ENCODE results near the gene NMUR1.

Gene NMUR1

DNA sequence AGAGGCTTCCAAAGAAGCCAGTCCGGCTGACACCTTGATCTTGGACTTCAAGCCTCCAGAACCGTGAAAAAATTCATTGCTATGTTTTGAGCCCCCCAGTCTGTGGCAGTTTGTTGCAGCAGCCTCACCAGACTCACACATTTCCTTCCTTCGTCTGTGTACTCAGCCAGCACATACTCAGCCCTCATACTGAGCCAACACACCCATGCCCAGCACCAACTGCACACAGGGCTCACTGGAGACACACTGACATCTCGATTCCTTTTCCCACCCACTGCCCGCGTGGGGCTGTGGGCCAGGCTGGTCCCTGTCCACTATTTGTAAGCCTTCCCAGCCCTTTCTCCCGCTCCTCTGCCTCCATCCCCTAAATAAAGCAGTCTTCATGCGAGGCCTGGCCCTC is 24.1 kb upstream of the NMUR1 start:
- DNase-seq (ENCODE audit: low read depth in 3 of 3, low spot score in 1 of 3): no peak

DNA sequence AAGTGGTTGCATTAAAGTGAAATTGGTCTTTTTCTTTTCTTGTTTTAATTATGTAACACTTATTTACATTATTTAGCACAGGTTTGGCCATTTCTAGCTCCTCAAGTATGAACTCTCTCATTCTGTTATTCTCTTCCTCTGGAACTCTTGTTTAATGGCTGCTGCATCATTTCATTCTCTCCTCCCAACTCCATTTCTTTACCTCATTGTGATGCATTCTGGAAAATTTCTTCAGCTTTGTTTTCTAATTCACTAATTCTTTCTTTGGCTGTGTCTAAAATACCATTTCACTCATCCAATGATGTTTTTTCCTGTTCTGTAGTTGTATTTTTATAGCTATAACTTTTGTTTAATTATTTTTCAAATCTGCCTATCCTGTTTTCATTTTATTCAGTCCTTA is 22.5 kb upstream of the NMUR1 start:
- DNase-seq (ENCODE audit: low read depth in 3 of 3, low spot score in 1 of 3): no peak

DNA sequence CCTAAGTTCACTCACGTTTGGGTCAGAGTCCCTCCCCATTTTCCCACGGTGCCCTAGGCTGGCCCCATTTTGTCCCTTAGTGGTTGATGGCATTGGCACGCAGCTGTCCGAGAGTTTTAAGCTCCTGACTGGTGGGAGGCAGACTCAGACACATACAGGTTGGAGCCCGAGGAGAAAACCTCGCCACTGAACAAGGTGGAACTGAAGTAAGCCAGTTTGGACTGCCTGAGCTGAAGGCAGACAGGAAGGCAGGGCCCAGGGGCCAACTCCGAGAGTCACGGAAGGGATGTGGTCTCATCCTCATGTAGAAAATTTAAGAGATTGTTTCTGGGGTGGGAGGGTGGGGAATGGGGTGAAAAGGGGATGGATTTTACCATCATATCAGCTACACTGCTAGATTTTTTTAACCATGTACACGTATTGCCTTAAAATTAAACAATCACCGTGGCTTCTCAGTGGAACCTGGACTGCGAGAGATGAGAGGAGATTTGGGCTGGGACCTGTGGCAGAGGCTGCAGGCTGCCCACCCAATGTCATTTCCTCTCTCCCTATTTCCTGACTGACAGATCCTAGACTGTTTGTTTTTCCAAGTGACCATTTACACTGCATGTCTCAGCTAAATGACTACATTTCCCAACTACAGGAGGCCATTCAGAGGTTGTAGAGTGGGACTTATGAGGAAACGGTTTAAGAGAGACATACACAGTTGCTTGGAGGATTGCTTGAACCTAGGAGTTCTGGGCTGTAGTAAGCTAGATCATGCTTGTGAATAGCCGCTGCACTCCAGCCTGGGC is 19.4 kb upstream of the NMUR1 start:
- no peak for DNase-seq (ENCODE audit: low read depth in 3 of 3, low spot score in 1 of 3)

DNA sequence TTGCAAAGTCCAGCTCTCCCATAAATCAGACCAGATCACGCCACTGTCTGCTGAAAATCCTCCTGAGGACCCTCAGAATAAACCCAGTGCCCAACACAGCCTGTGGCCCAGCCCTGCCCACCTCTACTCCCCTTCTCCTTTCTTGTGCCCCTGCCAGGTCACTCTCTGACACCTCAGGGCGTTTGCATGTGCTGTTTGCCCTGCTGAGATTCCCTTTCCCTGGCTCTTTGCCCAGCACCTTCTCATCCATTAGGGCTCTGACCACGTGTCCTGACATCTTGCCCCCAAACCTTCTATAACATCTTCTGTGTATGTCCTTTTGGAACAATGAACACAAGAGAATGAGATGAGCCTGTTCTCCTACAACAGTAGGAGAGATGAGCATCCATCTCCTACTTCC is 18.5 kb upstream of the NMUR1 start:
- no peak for DNase-seq (ENCODE audit: low read depth in 3 of 3, low spot score in 1 of 3)

DNA sequence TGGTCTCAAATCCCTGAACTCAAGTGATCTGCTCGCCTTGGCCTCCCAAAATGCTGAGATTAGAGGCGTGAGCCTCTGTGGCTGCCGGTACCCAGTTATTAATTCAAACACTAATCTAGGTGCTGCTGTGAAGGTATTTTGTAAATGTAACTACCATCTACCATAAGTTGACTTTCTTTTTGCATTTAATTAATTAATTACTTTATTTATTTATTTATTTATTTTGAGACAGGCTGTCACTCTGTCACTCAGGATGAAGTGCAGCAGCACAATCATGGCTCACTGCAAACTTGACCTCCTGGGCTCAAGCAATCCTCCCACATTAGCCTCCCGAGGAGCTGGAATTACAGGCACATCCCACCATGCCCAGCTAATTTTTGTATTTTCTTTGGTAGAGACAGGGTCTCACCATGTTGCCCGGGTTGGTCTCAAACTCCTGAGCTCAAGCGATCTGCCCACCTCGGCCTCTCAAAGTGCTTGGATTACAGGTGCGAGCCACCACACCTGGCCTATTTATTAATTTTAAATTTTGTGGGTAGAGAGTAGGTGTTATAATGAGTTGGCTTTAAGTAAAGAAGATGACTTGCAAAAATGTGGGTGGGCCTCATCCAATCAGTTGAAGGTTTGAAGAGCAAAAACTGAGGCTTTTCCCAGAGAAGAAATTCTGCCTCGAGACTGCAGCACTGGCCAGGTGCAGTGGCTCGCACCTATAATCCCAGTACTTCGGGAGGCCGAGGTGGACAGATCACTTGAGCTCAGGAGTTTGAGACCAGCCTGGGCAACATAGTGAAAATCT is 17.3 kb upstream of the NMUR1 start:
- DNase-seq (ENCODE audit: low read depth in 3 of 3, low spot score in 1 of 3): no peak

DNA sequence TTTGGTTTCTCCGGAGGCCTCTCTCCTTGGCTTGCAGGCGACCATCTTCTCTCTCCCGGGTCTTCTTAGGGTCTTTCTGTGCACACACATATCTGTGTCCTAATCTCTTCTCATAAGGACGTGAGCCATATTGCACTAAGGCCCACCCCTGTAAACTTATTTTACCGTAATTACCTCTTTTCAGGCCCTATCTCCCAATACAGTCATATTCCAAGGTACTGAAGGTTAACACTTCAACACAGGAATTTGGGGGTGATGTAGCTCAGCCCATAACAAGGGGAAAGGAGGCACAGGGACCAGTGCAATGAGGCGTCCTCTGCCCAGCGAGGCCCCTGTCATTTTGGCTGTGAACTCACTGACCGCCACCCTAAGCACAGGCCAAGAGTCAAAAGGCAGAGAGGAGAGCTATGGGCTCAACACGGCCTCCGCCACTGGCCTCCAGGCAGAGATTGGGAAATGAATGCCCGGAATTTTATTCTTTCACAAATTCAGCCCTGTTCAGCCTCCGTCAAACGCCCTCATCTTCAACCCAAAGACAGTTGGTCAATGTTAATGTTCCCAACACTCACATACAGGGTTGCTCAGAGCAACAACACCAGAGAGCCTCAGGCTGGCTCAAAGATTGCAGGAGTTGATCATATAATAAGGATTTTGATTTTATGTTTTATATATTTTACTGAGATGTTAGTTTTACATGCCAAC is 15.9 kb upstream of the NMUR1 start:
- DNase-seq (ENCODE audit: low read depth in 3 of 3, low spot score in 1 of 3): no peak

DNA sequence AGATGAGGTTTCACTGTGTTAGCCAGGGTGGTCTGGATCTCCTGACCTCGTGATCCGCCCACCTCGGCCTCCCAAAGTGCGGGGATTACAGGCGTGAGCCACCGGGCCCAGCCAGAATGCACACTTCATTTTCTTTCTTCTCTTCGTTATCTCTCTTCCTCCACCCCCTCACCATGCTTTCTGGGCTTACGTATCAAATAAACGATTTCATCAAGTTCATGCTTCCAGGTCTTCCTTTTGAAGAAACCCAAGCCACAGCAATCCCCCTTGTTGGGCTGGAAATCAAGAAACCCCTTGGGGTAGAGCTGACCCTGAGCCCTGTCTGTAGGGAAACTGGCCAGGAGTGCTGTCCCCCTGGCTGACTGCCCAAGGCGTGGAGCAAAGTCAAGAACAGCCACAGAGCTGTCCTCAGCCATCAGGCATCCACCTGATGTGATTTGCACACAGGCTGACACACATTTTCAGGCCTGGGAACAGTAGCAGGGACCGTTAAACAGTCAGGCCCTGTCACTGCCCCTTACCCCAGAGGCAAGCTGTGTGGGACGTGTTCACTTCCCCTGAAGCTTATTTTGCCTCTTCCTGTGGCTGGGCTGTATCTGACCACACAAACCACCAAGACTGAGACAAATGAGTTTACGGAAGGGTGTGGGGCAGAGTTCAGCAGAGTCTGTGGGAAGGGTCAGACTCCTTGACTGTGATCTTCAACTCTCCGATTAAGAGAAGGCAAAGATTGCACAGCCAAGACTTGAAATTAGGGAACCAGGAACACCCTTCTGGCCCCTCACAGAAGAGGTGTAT is 15.1 kb upstream of the NMUR1 start:
- DNase-seq (ENCODE audit: low read depth in 3 of 3, low spot score in 1 of 3): no peak

DNA sequence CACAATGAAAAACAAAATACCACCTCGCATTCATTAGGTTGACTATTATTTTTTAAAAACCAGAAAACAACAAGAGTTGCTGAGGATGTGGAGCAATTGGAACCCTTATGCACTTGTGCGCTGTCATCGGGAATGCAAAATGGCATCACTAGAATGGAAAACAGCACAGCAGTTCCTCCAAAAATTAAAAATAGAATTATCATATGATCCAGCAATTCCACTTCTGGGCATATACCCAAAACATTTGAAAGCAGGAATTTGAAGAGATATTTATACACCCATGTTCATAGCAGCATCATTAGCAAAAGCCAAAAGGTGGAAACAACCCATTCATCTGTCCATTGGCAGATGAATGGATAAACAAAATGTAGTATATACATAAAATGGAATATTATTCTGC is 11.9 kb upstream of the NMUR1 start:
- no peak for DNase-seq (ENCODE audit: low read depth in 3 of 3, low spot score in 1 of 3)

DNA sequence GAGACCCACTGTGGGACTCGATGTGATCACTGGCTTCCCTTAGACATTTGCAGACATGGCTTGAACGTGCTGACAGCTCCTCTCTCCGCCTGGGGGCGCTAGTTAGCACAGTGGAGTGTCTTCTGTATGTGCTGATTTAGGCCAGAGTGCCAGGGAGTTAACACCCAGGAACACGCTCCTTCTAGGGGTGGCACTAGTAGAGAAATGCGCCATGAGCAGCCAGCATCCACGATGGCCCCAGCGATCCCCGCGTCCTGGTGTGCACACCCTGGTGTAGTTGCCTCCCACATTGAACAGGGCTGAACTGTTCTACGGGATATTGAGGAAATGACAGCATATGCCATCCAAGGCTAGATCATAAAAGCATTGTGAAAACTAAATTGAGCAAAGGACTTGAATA is 11.4 kb upstream of the NMUR1 start:
- DNase-seq (ENCODE audit: low read depth in 3 of 3, low spot score in 1 of 3): no peak

DNA sequence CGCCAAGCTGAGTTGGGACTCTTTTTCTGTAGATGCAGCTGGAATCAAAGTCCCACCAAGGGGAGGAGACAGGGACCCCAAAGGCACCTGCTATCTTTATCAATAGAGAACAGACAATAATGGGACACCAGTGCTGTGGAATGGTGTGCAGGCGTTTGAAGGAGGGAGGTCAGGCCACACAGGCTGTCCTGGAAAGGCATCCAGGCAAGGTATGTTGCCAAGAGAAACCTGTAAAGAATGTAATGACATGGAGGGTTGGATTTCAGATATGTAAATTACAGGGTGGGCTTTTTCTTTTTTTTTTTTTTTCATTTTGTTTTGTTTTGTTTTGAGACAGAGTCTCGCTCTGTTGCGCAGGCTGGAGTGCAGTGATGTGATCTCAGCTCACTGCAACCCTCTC is 9.7 kb upstream of the NMUR1 start:
- no peak for DNase-seq (ENCODE audit: low read depth in 3 of 3, low spot score in 1 of 3)

DNA sequence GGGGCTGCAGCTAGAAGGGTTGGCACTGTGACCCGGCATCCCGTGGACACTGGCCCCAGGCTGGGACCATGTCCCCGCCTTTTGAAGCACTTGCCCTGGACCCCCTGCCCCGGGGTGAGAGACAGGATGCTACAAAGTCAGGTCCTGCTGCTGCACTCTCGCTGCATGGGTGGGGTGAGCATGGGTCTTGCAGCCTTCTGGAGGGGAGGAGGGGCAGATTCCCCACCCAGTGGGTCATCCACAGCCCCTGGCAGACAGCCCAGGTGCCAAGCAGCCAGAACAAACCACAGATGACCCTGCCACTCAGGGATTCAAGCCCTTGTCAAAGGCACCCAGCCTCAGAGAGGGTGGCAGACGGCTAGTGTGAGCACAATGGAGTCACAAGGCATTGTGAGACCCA is 5.7 kb upstream of the NMUR1 start:
- no peak for DNase-seq (ENCODE audit: low read depth in 3 of 3, low spot score in 1 of 3)

DNA sequence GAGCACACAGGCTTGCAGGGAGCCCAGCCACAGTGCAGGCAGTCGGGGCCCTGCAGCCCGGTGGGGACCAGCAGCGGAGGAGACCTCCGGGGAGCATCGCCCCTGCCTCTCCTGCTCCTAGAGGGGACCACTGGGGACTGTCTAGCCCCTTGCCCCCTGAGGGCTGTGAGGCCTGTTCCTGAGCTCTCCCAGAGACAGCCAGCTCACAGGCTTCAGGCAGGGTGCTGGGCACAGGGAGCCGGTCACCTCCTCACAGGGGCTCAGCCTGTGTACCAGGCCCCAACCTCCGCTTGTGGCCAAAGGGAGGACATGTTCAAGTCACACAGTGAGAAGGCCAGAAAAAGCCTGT is 3.5 kb upstream of the NMUR1 start:
- DNase-seq (ENCODE audit: low read depth in 3 of 3, low spot score in 1 of 3): no peak

DNA sequence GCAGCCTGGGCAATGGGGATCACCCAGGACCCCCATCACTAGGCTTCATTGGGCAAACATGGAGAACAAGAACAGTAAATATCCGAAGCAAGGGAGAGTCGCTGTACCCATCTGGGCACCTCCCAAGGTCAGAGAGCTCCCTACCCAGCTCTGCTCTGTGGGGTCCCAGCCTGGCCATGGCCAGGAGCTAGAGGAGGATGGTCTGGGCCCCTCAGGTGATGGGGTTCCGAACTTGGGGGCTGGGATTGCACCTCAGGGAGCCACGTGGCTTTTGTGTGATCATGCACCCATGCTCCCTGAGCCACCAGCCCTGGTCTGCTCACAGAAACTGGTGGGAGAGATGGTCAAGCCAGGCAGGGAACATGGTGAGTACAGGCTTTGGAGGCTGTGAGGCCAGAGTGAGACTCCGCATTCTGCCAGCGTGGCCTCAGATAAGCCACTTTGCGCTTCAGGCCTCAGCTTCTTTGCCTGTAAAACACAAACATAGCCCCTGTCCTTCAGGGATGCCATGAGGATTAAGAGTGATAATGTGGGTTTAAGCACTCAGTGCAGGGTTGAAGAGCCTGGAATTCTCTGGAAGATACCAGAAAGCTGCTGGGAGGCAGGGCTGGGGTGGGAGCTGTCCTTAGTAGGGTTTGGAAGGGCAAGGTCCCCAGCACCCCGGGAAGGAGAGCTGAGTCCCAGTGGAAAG is 3.0 kb upstream of the NMUR1 start:
- no peak for DNase-seq (ENCODE audit: low read depth in 3 of 3, low spot score in 1 of 3)

DNA sequence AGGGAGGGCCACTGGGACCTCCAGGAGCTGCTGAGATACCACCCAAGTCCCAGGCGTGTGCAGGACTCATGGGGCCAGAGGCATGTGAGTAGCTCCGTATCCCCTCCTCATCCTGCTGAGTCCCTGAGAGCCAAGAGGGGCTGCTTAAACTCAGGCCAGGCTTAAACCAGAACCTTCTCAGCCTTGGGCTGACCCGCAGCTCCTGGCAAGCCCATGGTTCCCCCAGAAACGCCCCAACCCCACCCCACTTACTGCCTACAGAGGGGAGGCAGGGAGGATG is 2.5 kb upstream of the NMUR1 start:
- DNase-seq (ENCODE audit: low read depth in 3 of 3, low spot score in 1 of 3): no peak

DNA sequence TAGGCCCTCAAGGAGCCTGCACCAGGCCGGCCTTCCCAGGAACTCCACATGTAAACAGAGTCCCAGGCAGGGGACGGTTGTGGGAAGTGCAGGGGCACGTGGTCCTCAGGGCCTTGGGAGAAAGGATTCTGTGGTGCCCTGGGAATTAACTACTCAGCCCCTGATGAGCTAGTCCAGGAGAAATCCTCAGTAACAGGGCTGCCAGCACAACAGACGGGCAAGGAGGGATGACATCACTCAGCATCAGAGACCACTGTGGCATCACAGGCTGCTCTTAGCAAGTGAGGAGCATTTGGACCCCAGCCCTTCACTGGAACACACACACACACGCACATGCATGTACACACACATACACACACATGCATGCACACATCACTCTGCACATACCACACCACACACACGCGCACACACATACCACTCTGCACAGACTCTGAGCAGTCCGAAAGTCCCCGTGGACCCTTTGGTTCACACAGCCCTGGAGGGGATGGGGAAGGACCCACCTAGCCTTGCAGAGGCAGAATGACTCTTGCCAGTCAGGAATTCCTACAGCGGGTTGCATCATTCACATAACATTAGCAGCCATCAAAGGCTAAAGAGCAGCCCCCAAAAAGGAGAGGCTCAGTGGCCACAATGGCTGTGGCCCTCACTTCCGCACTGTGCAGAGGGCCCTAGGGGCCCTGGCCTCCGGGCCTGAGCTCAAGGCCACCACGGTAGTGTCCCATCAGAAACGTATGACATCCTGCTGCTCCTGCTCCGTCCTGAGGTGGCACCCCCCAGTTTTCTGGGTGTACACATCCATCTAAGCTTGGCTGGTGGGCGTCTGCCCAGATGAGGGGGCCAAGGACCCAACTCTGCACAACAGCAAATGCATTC is 1.9 kb upstream of the NMUR1 start:
- DNase-seq (ENCODE audit: low read depth in 3 of 3, low spot score in 1 of 3): no peak

DNA sequence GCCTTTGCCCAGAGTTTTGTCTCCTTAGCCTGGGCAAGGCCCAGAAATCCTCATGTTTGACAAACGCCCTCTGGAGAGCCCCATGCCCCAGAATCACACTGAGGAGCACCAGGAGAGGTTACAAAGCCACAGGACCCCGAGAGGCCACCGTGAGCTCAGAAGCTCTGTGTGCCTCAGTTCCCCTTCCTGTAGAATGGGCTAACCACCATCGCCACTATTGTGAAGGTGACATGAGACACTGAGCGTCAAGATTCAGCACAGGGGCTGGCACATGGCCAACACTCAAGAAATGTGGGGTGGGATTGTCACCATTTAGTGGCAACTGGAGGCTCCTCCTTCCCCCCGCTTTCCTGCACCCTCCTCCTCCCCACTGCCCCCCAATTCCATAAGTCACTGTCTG is 1.2 kb upstream of the NMUR1 start:
- no peak for DNase-seq (ENCODE audit: low read depth in 3 of 3, low spot score in 1 of 3)

DNA sequence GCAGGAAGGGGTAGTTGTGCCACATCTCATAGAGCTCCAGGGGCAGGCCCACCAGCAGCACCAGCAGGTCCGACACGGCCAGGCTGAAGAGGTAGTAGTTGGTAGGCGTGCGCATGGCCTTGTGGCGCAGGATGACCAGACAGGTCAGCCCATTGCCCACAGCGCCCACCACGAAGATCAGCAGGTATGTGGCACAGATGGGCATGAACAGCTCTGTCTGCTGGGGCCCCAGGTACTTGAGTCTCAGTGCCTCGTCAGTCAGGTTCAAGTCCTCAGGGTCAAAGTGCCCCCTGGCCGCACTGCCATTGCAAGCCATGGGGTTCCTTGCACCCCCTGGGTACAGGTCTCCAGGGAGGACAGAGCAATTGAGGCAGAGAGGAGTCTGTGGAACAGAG is 1.6 kb downstream of the NMUR1 start:
- no peak for DNase-seq (ENCODE audit: low read depth in 3 of 3, low spot score in 1 of 3)

DNA sequence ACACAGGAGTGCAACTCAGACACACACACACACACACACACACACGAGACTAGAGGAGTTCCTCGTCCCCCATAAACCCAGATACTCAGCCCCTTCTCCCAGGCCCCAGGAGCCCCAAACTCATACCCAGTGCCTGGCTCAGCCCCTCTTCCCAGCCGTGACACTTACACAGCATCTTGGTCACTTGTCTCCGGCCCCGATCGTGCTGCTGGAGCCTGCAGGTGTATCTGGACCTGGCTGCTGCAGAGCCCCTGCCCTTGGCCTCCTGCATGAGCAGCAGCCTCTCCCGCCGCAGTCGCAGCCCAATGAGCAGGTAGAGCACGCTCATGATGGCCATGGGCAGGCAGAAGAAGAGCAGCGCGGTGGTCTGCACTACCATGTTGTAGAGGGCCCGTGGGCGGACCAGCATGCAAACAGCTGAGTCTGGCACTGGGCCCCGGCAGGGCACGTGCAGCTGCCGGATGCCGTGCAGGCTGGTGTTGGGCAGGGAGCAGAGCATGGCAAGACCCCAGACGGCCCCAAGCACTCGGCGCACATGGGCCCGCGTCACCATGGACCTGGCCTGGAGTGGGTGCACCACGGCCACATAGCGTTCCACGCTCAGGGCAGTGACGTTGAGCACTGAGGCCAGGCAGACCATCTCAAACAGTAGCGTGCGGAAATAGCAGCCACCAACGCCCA is 2.1 kb downstream of the NMUR1 start:
- DNase-seq (ENCODE audit: low read depth in 3 of 3, low spot score in 1 of 3): no peak

DNA sequence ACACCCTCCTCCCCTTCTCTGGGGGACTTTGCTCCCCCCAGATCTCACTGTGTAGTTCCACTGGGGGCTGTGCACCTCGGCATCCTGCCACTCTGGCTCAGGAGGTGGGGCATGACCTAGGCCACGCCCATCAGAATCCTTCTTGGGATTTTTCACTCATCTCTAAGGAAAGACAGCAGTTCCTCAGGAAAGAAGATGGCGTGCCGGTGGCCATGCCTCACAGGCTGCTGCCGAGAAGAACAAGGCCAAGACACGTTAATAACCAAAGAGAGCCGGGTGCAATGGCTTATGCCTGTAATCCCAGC is 3.2 kb downstream of the NMUR1 start:
- DNase-seq (ENCODE audit: low read depth in 3 of 3, low spot score in 1 of 3): no peak
